Amniotic epithelial cell (primary cell): ENCODE results near the gene CD27.
A peak's percentile ranks its signal among the peaks of the same experiment; 100 is the strongest.
"Not testable (repeated sequence)": the region's sequence is repeated elsewhere in the genome, so short reads cannot be mapped to it uniquely, and the experiment has no call there.

Experiments
- DNase-seq: peaks from one replicate; pipeline ENCODE4 v3.0.0-alpha.2; 2010; ENCODE audit warnings: low read depth

Gene CD27

DNA sequence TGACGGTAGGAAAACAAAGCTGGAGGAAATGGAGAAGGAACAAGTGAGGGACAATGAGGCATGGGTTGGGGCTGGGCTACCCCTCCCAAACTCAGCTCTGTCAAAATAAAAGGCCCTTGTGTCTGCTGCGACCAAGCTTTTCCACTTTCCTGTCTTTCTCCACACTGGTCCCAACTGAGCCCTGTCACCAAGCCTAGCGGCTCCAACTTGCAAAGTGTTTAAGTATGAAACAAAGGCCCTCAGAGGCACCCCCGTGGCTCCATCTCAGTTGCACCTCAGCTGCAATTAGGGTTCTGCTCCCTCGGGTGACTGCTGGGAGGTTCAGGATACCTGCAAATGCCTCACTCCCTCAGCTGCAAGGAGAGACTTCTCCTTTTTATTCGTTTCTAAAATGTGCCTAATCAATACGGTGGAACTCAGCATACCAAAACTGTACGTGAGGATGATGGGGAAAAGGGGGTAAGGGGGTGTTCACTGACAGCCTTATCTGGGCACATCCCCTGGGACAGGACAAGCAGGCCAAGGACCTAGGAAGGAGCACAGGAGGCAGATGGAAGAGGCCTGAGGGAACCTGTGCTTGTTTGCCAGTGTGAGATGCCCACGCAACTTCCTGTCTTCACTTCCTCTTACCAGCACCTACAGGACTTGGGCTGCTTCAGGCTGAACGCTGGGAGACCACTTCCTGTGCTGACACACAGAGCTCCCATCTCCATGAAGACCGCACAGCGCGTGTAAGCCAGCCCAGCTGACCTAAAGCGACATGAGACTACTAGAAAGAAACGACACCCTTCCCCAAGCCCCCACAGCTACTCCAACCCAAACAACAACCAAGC is 16.9 kb downstream of the CD27 start:
- DNase-seq, result no peak

DNA sequence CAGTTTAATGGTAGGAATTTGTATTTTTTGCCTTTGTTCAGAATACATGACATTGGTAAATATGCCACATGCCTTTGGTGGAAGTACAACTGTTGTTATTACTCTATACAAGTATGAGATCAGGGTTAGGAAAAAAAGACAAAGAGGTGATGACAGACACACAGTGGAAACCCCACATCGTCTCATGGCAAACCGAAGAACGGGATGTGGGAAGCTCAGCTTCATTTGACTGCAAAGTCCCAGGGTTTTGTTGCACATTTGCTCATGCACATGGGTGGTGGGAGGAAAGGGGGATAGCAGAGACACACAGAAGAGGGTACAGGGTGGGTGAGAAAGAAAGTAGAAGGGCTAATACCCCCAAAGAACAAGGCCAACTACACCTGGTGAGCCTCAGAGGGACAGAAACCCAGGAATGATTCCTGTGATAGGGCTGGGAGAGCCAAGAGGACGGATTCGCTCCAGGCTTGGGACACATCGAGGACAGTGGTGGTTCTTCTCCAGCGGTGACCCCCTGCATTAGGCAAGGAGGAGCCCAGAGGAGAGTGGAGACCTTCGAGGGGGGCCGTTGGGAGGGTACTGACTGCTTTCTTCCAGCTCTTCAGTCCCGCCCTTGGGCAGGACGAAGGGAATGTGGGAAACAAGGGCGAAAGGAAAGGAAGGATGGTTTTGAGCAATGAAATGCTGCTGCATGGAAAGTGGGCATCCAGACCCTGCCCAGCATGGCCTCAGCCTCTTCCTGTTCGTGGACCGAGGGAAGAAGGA is 17.7 kb downstream of the CD27 start:
- DNase-seq, result no peak

DNA sequence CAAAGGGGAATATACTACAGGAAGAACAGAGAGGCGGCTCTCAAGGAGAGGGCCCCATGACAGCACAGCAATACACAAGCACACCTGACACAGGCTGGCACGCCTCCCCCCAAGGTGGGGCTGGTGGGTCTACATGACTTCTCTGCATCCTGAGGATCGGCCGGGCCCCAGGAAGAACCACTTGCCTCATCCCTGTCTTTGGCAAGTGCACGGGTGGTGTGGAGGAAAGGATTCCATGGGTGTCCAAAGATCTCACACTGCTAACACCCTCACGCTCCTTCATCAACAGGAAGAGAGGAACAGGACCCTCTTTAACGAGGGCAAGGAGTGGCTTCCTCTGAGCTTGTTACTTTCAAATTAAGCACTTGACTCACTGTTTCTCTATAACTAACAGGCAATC is 18.5 kb downstream of the CD27 start:
- no peak for DNase-seq

DNA sequence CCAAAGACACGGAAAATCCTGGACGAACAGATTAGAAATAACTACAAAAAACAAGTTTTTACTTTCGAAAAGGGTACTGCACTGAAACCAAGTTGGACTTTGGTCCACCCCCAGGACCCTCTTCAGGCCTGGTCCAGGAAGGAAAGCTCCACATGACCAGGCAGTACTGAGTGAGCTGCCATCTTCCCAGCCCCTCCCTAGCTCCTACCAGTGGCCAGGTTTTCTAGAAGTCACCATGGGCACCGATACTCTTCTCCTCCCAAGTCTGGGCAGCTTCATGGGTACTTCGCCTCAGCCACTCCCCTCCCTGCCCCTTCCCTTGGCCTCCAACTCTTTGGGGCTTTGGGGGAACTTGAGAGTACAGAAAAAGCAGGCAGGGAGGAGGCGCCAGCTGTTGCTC is 19.1 kb downstream of the CD27 start:
- no peak for DNase-seq

DNA sequence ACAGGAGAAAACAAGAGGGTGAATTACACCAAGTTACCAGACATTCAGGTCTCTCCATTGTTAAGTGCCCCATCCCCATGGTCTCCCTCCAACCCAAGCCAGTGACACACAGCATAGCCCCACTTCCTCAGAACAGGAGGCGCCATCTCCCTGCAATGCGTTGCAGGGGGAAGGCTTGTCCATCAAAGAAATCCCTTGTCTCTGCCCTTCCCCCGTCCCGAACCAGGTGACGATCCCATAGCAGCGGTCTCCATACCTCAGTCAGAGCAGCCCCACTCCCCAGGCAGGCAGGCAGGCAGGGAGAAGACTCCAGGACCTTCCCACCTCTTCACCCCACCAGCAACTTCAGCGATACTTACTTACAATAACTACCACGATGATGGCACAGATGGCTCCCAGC is 19.8 kb downstream of the CD27 start:
- no peak for DNase-seq

DNA sequence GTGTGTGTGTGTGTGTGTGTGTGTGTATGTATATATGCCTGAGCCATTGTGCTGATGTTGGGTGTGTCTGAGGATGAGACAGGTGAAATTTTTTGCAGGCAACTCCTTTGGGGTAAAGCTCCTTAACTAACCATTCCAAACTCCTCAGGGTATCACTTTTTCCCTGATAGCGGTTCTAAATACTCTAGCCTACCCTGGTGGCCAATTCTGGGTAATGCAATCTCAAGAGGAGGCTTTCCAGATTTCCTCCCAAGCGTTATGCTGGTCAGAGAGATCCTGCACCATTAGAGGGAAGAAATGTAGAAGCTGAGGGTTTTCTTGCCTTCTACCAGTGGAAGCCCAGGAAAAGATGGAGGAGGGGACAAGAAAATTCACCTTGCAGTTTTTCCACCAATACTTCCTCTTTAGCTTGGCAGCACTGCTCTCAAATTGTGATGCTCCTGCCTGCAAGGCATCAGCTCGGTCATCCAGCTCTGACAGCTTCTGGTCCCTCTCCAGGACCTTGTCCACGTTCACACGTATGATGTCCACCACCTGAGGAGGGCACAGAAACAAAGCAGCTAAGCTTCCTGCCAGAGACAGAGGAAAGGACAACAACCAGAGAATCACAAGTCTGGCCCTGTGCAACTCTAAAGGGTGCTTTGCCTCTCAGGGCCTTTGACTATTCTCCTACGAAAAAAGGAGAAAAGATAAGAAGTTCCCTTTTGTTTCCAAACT is 20.9 kb downstream of the CD27 start:
- peak; percentile 73 for DNase-seq

DNA sequence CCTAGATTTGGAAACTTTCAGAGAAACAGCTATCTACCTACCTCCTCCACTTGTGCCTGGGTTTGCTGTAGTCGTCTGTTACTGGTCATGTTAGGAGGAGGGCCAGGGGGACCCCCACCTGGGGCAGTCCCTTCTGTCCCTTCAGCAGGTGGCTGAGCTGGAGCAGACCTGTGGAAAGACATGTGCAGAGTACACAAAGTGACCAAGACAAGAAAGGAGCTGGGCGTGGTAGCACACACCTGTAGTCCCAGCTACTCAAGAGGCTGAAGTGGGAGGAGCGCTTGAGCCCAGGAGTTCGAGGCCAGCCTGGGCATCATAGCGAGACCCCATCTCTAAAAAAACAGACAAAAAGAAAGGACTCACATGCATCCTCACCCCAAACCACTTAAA is 21.4 kb downstream of the CD27 start:
- no peak for DNase-seq

DNA sequence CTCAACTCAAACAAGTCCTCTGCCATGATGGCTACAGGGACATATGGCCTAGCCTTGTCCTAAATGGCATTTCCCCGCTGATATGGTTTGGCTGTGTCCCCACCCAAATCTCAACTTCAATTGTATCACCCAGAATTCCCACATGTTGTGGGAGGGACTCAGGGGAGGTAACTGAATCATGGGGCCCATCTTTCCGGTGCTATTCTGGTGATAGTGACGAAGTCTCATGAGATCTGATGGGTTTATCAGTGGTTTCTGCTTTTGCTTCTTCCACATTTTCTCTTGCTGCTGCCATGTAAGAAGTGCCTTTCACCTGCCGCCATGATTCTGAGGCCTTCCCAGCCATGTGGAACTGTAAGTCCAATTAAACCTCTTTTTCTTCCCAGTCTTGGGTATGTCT is 22.0 kb downstream of the CD27 start:
- not testable (repeated sequence) for DNase-seq

DNA sequence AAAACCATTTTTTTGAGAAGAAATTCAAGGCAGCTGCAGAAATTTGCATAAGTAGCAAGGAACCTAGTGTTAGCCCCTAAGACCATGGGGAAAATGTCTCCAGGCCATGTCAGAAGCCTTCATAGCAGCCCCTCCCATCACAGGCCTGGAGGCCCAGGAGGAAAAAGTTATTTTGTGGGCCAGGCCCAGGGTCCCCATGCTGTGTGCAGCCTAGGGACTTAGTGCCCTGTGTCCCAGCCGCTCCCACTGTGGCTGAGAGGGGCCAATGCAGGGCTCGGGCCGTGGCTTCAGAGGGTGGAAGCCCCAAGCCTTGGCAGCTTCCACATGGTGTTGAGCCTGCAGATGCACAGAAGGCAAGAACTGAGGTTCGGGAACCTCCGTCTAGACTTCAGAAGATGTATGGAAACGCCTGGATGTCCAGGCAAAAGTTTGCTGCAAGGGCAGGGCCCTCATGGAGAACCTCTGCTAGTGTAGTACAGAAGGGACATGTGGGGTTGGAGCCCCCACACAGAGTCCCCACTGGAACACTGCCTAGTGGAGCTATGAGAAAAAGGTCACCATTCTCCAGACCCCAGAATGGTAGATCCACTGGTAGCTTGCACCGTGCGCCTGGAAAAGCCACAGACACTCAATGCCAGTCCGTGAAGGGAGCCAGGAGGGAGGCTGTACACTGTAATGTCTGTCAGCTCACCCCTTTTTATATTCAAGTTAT is 23.0 kb downstream of the CD27 start:
- not testable (repeated sequence) for DNase-seq

DNA sequence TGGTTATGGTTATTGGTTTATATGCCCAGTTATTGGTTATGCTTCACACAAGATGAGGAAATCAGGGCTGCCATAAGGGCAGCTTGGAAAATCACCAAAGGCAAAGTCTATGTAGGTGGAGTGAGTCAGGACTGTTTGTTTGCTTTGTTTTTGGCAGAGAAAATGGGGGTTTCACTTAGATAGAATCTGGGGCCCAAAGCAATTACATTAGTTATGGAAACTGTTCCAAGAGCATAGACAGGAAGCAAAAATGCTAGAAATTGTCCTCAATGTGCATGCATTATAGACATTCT is 23.5 kb downstream of the CD27 start:
- DNase-seq, result no peak

DNA sequence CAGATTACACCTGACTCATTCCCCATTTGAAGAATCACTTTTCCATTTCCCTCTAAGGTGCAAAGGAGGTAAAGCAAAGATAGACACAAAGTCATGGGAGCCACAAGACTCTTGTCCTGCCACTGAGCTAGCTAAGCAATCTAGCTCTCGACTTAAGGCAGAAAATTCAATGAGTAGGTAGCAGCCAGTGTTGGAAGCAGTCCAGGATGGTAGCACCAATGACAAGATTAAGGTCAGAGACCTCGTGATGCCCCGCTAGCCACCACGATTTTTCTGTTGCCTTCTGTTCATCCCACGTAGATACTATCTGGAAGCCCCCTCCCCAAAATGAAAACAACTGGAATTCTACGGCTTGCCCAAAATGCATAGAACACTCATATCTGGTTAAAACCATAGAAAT is 24.3 kb downstream of the CD27 start:
- no peak for DNase-seq

DNA sequence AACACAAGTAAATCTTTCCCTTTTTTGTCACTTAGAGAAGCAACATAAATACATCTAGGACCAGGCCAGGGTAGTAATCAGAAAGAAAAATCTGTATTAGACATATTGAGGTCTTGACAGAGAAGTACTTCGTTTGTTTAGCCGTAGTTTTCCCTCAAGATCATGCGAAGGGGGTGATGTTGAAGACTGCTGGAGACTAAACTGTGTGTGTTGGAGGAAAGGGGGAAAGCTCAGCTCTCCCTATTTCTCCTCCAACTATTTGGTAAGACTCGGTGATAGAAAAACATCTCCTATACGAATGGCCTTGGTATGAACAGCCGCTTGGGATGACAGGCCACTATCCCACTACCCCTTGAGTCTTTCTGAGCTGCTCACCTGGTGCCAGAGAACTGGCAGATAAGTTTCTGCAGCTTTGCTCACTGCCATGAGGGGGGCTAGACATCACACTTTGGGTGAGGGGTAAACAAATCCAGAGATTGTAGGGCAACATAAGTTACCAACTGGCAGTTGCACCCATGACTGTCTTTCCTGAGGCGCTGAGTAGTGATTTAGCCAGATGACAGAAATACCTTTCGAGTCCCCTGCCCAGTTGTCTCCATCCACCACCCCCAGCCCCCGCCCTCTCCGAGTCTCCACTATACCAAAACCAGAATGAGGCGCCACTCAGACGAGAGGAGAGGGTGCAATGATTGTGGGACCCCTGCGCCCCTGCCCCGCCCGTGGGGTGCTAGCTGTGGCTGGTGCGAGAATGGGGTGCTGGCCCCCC is 25.0 kb downstream of the CD27 start:
- DNase-seq, result no peak

DNA sequence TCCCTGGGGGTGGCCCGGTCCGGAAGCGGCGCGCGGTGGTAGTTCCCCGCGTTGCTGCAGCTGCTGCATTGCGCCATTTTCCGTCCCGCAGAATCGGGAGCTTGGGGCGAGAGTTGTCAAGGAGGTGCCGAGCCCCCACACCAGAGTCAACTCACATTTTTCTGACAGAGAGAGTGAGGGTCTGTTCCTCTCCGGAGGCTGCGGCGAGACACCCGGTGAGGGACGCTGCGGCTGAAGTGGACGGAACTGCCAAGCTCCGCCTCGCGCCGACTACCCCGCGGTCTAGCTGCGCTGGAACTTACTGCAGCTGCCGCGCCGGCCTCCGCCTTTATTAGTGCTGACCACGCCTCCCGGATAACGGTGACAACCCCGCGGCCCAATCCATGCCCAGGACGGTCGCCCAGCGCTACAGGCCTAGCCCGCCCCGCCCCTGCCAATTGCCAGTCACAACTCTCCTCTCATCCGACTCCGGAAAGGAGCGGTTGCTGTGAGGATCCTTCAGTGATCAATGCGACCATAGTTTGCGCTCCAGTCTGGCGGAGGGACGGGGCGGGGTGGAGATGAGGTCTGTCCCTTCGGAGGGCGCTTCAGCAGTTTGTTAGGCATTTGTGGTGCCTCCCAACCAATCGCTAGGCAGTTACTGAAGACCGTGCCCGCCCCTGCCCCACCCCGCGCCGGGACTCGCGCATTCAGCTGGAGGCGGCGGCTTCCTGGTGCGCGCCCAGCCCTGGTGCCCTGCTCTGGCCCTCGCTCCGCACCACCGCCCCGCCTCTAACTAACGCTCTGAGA is 25.8 kb downstream of the CD27 start, which contains the start of gene VAMP1:
VAMP1 (minus strand) TSS at position 303 of the 789 bp plus-strand sequence; CDS start at position 157, 146 bp downstream.
- peak; percentile 93 for DNase-seq

DNA sequence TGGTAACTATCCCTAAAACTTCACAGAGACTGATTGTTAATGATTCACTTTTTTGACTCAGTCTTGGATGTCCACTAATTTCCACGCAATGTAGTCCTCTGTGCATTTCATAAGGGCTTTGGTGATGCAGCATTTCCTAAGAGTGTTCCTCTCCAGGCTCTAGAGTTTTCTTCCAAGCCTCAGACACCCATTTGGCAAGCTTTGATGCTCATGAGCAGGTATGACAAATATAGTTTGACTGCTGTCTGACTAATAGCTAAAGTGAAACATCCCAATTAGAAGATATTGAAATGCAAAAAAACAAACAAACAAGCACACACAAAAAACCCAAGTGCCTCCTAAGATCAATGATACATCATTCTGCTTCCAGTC is 27.2 kb downstream of the CD27 start:
- peak; percentile 82 for DNase-seq

DNA sequence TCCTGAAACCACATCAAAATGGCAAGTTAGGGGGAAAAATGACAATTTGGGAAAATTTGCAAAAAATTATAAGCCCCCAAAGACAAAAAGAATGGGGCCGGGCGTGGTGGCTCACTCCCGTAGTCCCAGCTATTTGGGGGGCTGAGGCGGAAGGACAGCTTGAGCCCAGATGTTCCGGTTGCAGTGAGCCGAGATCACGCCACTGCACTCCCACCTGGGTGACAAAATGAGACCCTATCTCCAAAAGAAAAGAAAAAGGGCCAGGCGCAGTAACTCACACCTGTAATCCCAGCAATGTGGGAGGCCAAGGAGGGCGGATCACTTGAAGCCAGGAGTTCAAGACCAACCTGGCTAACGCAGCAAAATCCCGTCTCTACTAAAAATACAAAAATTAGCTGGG is 27.7 kb downstream of the CD27 start:
- DNase-seq, result no peak

DNA sequence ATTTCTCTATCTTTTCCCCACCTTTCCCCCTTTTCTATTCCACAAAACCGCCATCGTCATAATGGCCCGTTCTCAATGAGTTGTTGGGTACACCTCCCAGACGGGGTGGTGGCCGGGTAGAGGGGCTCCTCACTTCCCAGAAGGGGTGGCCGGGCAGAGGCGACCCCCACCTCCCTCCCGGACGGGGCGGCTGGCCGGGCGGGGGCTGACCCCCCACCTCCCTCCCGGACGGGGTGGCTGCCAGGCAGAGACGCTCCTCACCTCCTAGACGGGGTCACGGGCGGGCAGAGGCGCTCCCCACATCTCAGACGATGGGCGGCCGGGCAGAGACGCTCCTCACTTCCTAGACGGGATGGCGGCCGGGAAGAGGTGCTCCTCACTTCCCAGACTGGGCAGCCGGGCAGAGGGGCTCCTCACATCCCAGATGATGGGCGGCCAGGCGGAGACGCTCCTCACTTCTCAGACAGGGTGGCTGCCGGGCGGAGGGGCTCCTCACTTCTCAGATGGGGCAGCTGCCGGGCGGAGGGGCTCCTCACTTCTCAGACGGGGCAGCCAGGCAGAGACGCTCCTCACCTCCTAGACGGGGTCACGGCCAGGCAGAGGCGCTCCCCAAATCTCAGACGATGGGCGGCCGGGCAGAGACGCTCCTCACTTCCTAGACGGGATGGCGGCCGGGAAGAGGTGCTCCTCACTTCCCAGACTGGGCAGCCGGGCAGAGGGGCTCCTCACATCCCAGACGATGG is 30.6 kb downstream of the CD27 start:
- DNase-seq, result not testable (repeated sequence)

DNA sequence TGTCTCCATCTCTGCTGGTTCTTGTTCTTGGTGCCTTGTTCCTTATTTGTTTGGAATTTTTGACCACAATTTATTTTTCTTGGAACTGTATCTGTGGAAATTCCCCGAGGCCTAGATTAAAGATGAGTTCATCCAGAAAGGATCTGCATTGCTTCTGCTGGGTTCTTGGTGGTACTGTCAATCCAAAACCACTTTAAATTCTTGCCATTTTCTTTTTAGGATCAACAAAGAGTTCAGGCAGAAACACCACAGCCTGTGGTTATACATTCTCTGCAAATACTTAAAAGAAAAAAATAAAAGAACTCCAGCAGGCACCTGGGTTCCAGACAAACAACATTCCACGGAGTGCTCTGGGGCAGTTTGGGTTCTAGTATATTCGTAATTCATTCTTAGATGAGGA is 31.7 kb downstream of the CD27 start:
- peak; percentile 97 for DNase-seq

DNA sequence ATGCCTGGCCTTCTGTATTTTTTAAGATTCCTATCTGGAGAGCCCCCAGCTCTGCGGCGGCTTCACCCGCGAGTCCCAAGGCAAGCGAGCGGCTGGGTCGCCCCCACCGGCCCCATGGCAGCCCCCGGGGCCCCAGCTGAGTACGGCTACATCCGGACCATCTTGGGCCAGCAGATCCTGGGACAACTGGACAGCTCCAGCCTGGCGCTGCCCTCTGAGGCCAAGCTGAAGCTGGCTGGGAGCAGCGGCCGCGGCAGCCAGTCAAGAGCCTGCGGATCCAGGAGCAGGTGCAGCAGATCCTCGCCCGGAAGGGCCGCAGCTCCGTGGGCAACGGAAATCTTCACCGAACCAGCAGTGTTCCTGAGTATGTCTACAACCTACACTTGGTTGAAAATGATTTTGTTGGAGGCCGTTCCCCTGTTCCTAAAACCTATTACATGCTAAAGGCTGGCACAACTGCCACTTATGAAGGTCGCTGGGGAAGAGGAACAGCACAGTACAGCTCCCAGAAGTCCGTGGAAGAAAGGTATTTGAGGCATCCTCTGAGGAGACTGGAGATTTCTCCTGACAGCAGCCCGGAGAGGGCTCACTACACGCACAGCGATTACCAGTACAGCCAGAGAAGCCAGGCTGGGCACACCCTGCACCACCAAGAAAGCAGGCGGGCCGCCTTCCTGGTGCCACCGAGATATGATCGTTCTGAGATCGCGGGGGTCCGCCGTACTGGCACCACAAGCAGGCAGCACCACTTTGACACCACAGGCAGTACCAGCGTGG is 33.0 kb downstream of the CD27 start:
- not testable (repeated sequence) for DNase-seq

DNA sequence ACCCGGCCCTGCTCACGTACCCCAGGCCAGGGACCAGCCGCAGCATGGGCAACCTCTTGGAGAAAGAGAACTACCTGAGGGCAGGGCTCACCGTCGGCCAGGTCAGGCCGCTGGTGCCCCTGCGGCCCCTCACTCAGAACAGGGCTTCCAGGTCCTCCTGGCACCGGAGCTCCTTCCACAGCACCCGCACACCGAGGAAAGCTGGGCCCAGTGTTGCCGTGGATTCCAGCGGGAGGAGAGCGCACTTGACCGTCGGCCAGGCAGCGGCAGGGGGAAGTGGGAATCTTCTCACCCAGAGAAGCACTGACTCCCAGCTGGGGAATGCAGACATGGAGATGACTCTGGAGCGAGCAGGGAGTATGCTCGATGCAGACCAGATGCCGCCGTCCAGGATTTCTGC is 33.7 kb downstream of the CD27 start:
- DNase-seq, result peak; percentile 79
